ENCODE data around the gene CEP350.

GRCh38 chr1:179996099-179996498 is 41.5 kb downstream of the CEP350 start:
- TF ChIP-seq ZNF274 (IDR thresholded peaks at IDR 0.05; ENCODE audit: low read depth, low read length) = no peak
- no peak for TF ChIP-seq YY1 (IDR thresholded peaks at IDR 0.05; ENCODE audit: insufficient read depth, insufficient read length)
- TF ChIP-seq SUZ12 (IDR thresholded peaks at IDR 0.05; ENCODE audit: extremely low read depth, insufficient read depth, insufficient read length) = no peak

Measured in NT2/D1 (cell line).